ENCODE results near the gene PDZD4. TPM values are rescaled to one million over a fixed set of nuclear protein-coding genes. Genes with fewer than 3 reads are reported as not detected.

Gene PDZD4
- polyA plus RNA-seq, 3 donors = 0.11 TPM; not detected in 2

DNA sequence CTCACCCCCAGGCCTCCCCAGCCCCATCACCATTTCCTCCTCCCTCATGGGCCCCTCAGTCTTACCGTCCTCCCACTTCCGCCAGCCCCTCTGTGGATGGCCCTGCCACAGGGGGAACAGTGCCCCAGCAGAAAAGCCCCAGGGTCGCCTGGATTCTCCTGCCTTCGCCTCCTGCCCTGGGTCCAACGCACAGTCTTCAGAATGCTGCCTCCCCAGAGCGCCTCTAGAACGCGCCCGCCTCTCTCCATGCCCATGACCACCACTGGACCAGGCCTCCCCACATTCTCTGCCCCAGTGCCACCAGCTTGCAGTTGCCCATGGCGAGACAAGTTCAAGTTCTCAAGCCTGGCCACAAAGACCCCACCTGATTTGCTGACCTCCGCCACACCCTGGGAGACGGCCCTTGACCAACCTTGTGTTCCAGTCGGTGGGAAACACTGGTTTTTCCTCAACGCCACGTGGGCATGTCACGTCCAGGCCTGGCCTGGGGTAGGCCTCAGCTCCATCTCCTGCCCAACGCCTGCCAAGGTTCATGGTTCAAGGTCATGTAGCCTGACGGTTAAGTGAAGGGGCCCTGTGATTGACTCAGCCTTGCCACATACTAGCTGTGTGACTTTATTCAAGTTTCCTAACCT is 66.9 kb downstream of the PDZD4 start:
- peaks cover 0 to 20% (median 16%) of the 10 kb centered on the region in 3 donors for H3K27me3 Mint-ChIP-seq (ENCODE audit: low read depth in 3 of 3)
- no peak overlapping the region for H3K4me2 ChIP-seq (replicated peaks; ENCODE audit: extremely low read depth, low read length, poor library complexity, severe bottlenecking)

DNA sequence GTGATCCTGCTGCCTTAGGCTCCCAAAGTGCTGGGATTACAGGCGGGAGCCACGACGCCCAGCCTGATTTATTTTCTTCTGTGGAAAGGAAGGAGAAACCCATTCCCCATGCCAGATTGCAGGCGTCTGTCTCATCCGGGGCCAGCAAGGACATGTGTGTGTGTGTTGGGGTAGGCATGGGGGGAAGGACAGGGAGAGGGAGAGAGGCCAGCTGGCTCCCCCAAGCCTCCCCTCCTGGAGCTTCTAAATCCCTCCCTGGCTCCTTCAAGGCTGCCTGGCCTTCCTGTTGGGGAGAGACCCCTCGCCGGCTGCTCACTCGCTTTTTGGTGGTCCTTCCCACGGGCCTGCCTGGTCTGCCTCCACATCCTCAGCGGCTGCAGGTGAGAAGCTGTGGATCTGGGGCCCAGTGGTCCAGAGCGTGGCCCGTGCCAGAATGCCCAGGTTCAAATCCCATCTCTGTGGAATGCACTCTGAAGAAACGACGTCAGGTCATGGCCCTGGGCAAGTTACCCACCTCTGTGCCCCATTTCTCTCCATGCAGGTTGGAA is 67.6 kb downstream of the PDZD4 start:
- Histone ChIP-seq H3K4me1 (ENCODE audit: control insufficient read depth in 1 of 2, insufficient read depth in 2 of 2, low read length in 2 of 2) (peaks cover 0 to 5% of the 10 kb centered on the region in 2 donors), H4K20me1 (ENCODE audit: insufficient read depth, low read length) (no peaks in the 10 kb centered on the region), H3K9me3 (replicated peaks in 1 of 2; ENCODE audit: control insufficient read depth in 1 of 2, insufficient read depth in 1 of 2, low read length in 2 of 2) (no peaks in the 10 kb centered on the region), H3K27ac (ENCODE audit: low read depth in 1 of 2, low read length in 2 of 2) (no peak overlapping the region), H2AFZ (ENCODE audit: insufficient read depth, low read depth, low read length, poor library complexity, severe bottlenecking) (no peak overlapping the region), H3K79me2 (ENCODE audit: insufficient read depth, low read length) (no peaks in the 10 kb centered on the region), H3K4me3 (replicated peaks in 1 of 3; ENCODE audit: low read depth in 2 of 3, low read length in 3 of 3) (no peak overlapping the region), H3K4me2 (replicated peaks; ENCODE audit: extremely low read depth, low read length, poor library complexity, severe bottlenecking) (no peak overlapping the region), H3K9ac (ENCODE audit: insufficient read depth, low read length, poor library complexity, severe bottlenecking) (no peak overlapping the region), H3K27me3 (ENCODE audit: control insufficient read depth in 2 of 2, insufficient read depth in 2 of 2, low read length in 2 of 2) (peaks cover 0 to under 1% of the 10 kb centered on the region in 2 donors), H3K36me3 (replicated peaks in 1 of 2; ENCODE audit: control insufficient read depth in 1 of 2, insufficient read depth in 2 of 2, low read length in 2 of 2) (no peaks in the 10 kb centered on the region)
- 100% methylated on average over 6 of the region's 14 CpGs for WGBS (ENCODE audit: insufficient coverage)
- Mint-ChIP-seq H3K9me3 (peaks cover 0 to 3% (median 0%) of the 10 kb centered on the region in 7 donors), H3K4me3 (no peak overlapping the region), H3K4me1 (peaks cover 19% of the 10 kb centered on the region), H3K27ac (no peak overlapping the region), H3K36me3 (no peaks in the 10 kb centered on the region), H3K27me3 (ENCODE audit: low read depth in 3 of 3) (peaks cover 0 to 21% (median 12%) of the 10 kb centered on the region in 3 donors)
- no peak for DNase-seq
- intact Hi-C loops (cut with micrococcal nuclease) = loop anchor here (5.0 to 10.0 kb wide), 3 partner anchors 162 to 192 kb away; partner anchors contain the start of gene ARHGAP4 (in 1 of the 2)
- TF ChIP-seq, protein P1, sequence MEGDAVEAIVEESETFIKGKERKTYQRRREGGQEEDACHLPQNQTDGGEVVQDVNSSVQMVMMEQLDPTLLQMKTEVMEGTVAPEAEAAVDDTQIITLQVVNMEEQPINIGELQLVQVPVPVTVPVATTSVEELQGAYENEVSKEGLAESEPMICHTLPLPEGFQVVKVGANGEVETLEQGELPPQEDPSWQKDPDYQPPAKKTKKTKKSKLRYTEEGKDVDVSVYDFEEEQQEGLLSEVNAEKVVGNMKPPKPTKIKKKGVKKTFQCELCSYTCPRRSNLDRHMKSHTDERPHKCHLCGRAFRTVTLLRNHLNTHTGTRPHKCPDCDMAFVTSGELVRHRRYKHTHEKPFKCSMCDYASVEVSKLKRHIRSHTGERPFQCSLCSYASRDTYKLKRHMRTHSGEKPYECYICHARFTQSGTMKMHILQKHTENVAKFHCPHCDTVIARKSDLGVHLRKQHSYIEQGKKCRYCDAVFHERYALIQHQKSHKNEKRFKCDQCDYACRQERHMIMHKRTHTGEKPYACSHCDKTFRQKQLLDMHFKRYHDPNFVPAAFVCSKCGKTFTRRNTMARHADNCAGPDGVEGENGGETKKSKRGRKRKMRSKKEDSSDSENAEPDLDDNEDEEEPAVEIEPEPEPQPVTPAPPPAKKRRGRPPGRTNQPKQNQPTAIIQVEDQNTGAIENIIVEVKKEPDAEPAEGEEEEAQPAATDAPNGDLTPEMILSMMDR (IDR thresholded peaks at IDR 0.05) = no peak

More for the DNA sequence above, 66.9 kb downstream of the PDZD4 start:
- H3K36me3 ChIP-seq (replicated peaks in 1 of 2; ENCODE audit: control insufficient read depth in 1 of 2, insufficient read depth in 2 of 2, low read length in 2 of 2) = no peaks in the 10 kb centered on the region
- H3K9ac ChIP-seq (ENCODE audit: insufficient read depth, low read length, poor library complexity, severe bottlenecking) = no peak overlapping the region
- peaks cover 18% of the 10 kb centered on the region for H3K4me1 Mint-ChIP-seq
- no peak overlapping the region for H3K4me3 Mint-ChIP-seq
- H2AFZ ChIP-seq (ENCODE audit: insufficient read depth, low read depth, low read length, poor library complexity, severe bottlenecking) = no peak overlapping the region
- no peak overlapping the region for H3K27ac Mint-ChIP-seq
- H3K79me2 ChIP-seq (ENCODE audit: insufficient read depth, low read length) = no peaks in the 10 kb centered on the region
- TF ChIP-seq, protein P1 (IDR thresholded peaks at IDR 0.05) = no peak
- H3K4me3 ChIP-seq (replicated peaks in 1 of 3; ENCODE audit: low read depth in 2 of 3, low read length in 3 of 3) = no peak overlapping the region
- peaks cover 0 to 3% (median 0%) of the 10 kb centered on the region in 7 donors for H3K9me3 Mint-ChIP-seq
- H3K36me3 Mint-ChIP-seq = no peaks in the 10 kb centered on the region
- H3K27ac ChIP-seq (ENCODE audit: low read depth in 1 of 2, low read length in 2 of 2) = no peak overlapping the region
- H3K9me3 ChIP-seq (replicated peaks in 1 of 2; ENCODE audit: control insufficient read depth in 1 of 2, insufficient read depth in 1 of 2, low read length in 2 of 2) = no peaks in the 10 kb centered on the region
- no peaks in the 10 kb centered on the region for H3K27me3 ChIP-seq (ENCODE audit: control insufficient read depth in 2 of 2, insufficient read depth in 2 of 2, low read length in 2 of 2)
- WGBS (ENCODE audit: insufficient coverage) = 96% methylated on average over 14 of the region's 18 CpGs
- H4K20me1 ChIP-seq (ENCODE audit: insufficient read depth, low read length) = no peaks in the 10 kb centered on the region
- H3K4me1 ChIP-seq (ENCODE audit: control insufficient read depth in 1 of 2, insufficient read depth in 2 of 2, low read length in 2 of 2) = peaks cover 0 to 5% of the 10 kb centered on the region in 2 donors
- intact Hi-C loops (cut with micrococcal nuclease) = loop anchor here (5.0 to 10.0 kb wide), 3 partner anchors 161 to 191 kb away; partner anchors contain the start of gene ARHGAP4 (in 1 of the 2)
- DNase-seq = no peak
